DOHH2 (cell line): ENCODE measurements around the gene CAPZB.

Source experiments
- EZH2phosphoT487 ChIP-seq: fragments of 200-600 bp; sonication (generic); IDR thresholded peaks from 2 replicates; pipeline ENCODE4 v1.6.1; 2017; ENCODE audit warnings: borderline replicate concordance, mild to moderate bottlenecking, antibody characterized with exemption, low read length, moderate library complexity, mixed read lengths
- TF ChIP-seq, protein P1 (sequence below): fragments of 200-600 bp; sonication (generic); IDR thresholded peaks from one replicate; pipeline ENCODE4 v1.5.1; 2014; ENCODE audit warnings: antibody characterized with exemption, mild to moderate bottlenecking, low read depth, low read length; ENCODE audit not compliant: poor library complexity, severe bottlenecking

GRCh38 chr1:19413999-19414398 lies 71.3 kb downstream of the CAPZB start:
- TF ChIP-seq, protein P1, sequence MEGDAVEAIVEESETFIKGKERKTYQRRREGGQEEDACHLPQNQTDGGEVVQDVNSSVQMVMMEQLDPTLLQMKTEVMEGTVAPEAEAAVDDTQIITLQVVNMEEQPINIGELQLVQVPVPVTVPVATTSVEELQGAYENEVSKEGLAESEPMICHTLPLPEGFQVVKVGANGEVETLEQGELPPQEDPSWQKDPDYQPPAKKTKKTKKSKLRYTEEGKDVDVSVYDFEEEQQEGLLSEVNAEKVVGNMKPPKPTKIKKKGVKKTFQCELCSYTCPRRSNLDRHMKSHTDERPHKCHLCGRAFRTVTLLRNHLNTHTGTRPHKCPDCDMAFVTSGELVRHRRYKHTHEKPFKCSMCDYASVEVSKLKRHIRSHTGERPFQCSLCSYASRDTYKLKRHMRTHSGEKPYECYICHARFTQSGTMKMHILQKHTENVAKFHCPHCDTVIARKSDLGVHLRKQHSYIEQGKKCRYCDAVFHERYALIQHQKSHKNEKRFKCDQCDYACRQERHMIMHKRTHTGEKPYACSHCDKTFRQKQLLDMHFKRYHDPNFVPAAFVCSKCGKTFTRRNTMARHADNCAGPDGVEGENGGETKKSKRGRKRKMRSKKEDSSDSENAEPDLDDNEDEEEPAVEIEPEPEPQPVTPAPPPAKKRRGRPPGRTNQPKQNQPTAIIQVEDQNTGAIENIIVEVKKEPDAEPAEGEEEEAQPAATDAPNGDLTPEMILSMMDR, result no peak
- TF ChIP-seq EZH2phosphoT487, result no peak
